RWPE2 (cell line): ENCODE data around the gene CFAP46.
A peak's percentile ranks its signal among the peaks of the same experiment; 100 is the strongest.

Source experiments
- ATAC-seq: fragments of 200-7000 bp; cut with Tn5 transposase; 3 replicates; pipeline ENCODE4 v1.9.1; 2021; ENCODE audit warnings: low read depth
- DNase-seq: peaks from one replicate; pipeline ENCODE4 v3.0.0-alpha.2; 2020; ENCODE audit warnings: low spot score
- H3K27ac ChIP-seq: fragments of 450-650 bp; 2 replicates; pipeline ENCODE4 v1.5.1; 2017; ENCODE audit warnings: mild to moderate bottlenecking; ENCODE audit not compliant: poor library complexity, severe bottlenecking
- H3K27me3 ChIP-seq: fragments of 250-450 bp; sonication (Bioruptor Pico); 2 replicates; pipeline ENCODE4 v1.5.1; 2021; ENCODE audit warnings: mild to moderate bottlenecking, moderate library complexity; ENCODE audit not compliant: insufficient read depth, poor library complexity, severe bottlenecking
- H3K36me3 ChIP-seq: fragments of 250-450 bp; sonication (Bioruptor Pico); 2 replicates; pipeline ENCODE4 v1.5.1; 2020; ENCODE audit warnings: low read depth, mild to moderate bottlenecking, moderate library complexity
- H3K4me1 ChIP-seq: fragments of 250-450 bp; sonication (Bioruptor Pico); 2 replicates; pipeline ENCODE4 v1.5.1; 2021; ENCODE audit warnings: mild to moderate bottlenecking, moderate library complexity; ENCODE audit not compliant: insufficient read depth, poor library complexity, severe bottlenecking
- H3K4me3 ChIP-seq: fragments of 250-450 bp; sonication (Bioruptor Pico); 2 replicates; pipeline ENCODE4 v1.5.1; 2021; ENCODE audit warnings: mild to moderate bottlenecking, moderate library complexity; ENCODE audit not compliant: severe bottlenecking
- H3K9me3 ChIP-seq: fragments of 250-450 bp; sonication (Bioruptor Pico); 2 replicates; pipeline ENCODE4 v1.5.1; 2021; ENCODE audit warnings: mild to moderate bottlenecking, moderate library complexity; ENCODE audit not compliant: severe bottlenecking
- CTCF ChIP-seq: fragments of 450-650 bp; IDR thresholded peaks from one replicate; pipeline ENCODE4 v1.5.1; 2017; ENCODE audit warnings: mild to moderate bottlenecking, moderate library complexity; ENCODE audit not compliant: poor library complexity, severe bottlenecking

Gene CFAP46

GRCh38 chr10:132975831-132976682 is 33.7 kb upstream of the CFAP46 start:
- no peak for TF ChIP-seq CTCF

GRCh38 chr10:132974886-132975830 is 32.8 kb upstream of the CFAP46 start:
- Histone ChIP-seq H3K27ac (no peak overlapping the region), H3K27me3 (peaks cover 69% of the 10 kb centered on the region), H3K4me3 (no peak overlapping the region), H3K9me3 (no peaks in the 10 kb centered on the region), H3K4me1 (no peaks in the 10 kb centered on the region), H3K36me3 (no peaks in the 10 kb centered on the region)
- DNase-seq (no peak), ATAC-seq (no peak)
- no peak for TF ChIP-seq CTCF

More at GRCh38 chr10:132975831-132976682, 33.7 kb upstream of the CFAP46 start:
- Histone ChIP-seq H3K27me3 (peaks cover 60% of the 10 kb centered on the region), H3K4me1 (no peaks in the 10 kb centered on the region), H3K4me3 (no peak overlapping the region), H3K36me3 (no peaks in the 10 kb centered on the region), H3K27ac (no peak overlapping the region), H3K9me3 (no peaks in the 10 kb centered on the region)
- ATAC-seq (no peak), DNase-seq (no peak)

GRCh38 chr10:132974249-132974796 is 32.0 kb upstream of the CFAP46 start:
- no peaks in the 10 kb centered on the region for H3K4me1 ChIP-seq
- H3K36me3 ChIP-seq, result no peaks in the 10 kb centered on the region
- ATAC-seq, result 0 out of 3 replicates have a peak, but pooled peaks have one; percentile 28
- peaks cover 76% of the 10 kb centered on the region for H3K27me3 ChIP-seq
- no peak overlapping the region for H3K27ac ChIP-seq
- no peaks in the 10 kb centered on the region for H3K9me3 ChIP-seq
- no peak for TF ChIP-seq CTCF
- peak; percentile 45 for DNase-seq
- H3K4me3 ChIP-seq, result no peak overlapping the region

GRCh38 chr10:132973903-132974241 is 31.5 kb upstream of the CFAP46 start:
- H3K27ac ChIP-seq, result no peak overlapping the region
- H3K27me3 ChIP-seq, result peaks cover 74% of the 10 kb centered on the region
- ATAC-seq, result no peak
- no peak for DNase-seq
- H3K4me1 ChIP-seq, result no peaks in the 10 kb centered on the region
- H3K9me3 ChIP-seq, result no peaks in the 10 kb centered on the region
- H3K4me3 ChIP-seq, result no peak overlapping the region
- TF ChIP-seq CTCF, result no peak
- no peaks in the 10 kb centered on the region for H3K36me3 ChIP-seq
